Heart left ventricle (tissue), 16 donors: ENCODE results near the gene TCF23. TPM values are rescaled to one million over a fixed set of nuclear protein-coding genes. Genes with fewer than 3 reads are reported as not detected.

Experiments used
- ATAC-seq, 4 donors: fragments of 200-7000 bp; cut with Tn5 transposase; one replicate each; pipeline ENCODE4 v1.9.1; 2020 to 2022; ENCODE audit warnings: moderate library complexity in 4 of 4, mild to moderate bottlenecking in 3 of 4, moderate number of reproducible peaks in 1 of 4
- DNase-seq, 5 donors: peaks; one replicate each; pipeline ENCODE4 v3.0.0-alpha.2; 2020
- H3K27ac ChIP-seq, 12 donors: fragments of 200-600 bp; sonication (generic) in 4 of 12; one replicate each; pipeline versions ENCODE4 v1.5.0 to v1.8.0; 2016 to 2022; ENCODE audit warnings: mild to moderate bottlenecking in 2 of 12
- H3K27me3 ChIP-seq, 9 donors: fragments of 200-600 bp; sonication (generic) in 2 of 9; one replicate each; pipeline versions ENCODE4 v1.5.1 to v1.8.0; 2016 to 2022; ENCODE audit warnings: mild to moderate bottlenecking in 3 of 9
- H3K36me3 ChIP-seq, 9 donors: fragments of 200-600 bp; sonication (generic) in 2 of 9; one replicate each; pipeline versions ENCODE4 v1.5.0 to v1.8.0; 2018 to 2022; ENCODE audit warnings: mild to moderate bottlenecking in 2 of 9
- H3K4me1 ChIP-seq, 12 donors: fragments of 200-600 bp; sonication (generic) in 4 of 12; one replicate each; pipeline versions ENCODE4 v1.5.0 to v1.8.0; 2016 to 2022; ENCODE audit warnings: mild to moderate bottlenecking in 3 of 12
- H3K4me3 ChIP-seq, 12 donors: fragments of 200-600 bp; sonication (generic) in 4 of 12; one replicate each; pipeline versions ENCODE4 v1.5.0 to v1.8.0; 2017 to 2022; ENCODE audit warnings: mild to moderate bottlenecking in 9 of 12, moderate library complexity in 4 of 12
- H3K9me3 ChIP-seq, 12 donors: fragments of 200-600 bp; sonication (generic) in 4 of 12; one replicate each; pipeline versions ENCODE4 v1.5.0 to v1.8.0; 2016 to 2022; ENCODE audit warnings: mild to moderate bottlenecking in 1 of 12
- POLR2A ChIP-seq, 2 donors: fragments of 450-650 bp; IDR thresholded peaks; one replicate each; pipeline ENCODE4 v1.6.1; 2017; ENCODE audit warnings: antibody characterized with exemption in 2 of 2, mild to moderate bottlenecking in 2 of 2, moderate library complexity in 2 of 2
- WGBS, 4 donors: extraction: QIAGEN DNeasy Blood & Tissue Kit in 2 of 4; methylation state at CpG; one replicate each; pipeline versions ENCODE4 v1.1.5 to v1.1.7; 2013 to 2018; 5-methylcytosine and 5-hydroxymethylcytosine counted together
- intact Hi-C, 10 donors: fragments of 100-400 bp; cut with DNase I; formaldehyde crosslinking; loops; one replicate each; pipeline versions ENCODE4 v1.11.1 to v1.14.2; 2022
- polyA plus RNA-seq, 2 donors: library from polyadenylated mRNA; stranded (reverse); fragments of 200-250 nt; gene quantifications; one replicate each; pipeline ENCODE4 v1.2.3, GENCODE V29; 2013
- total RNA-seq, 9 donors: library from RNA; depleted of rRNA in 2 of 9; stranded (reverse); fragments of >200 nt in 2 of 9; fragmentation: NEBNext Ultra II Directional in 3 of 9; extraction: Animal tissue kit (Norgen Biotek cat#: 25700) in 3 of 9; gene quantifications; one replicate each; pipeline versions ENCODE4 v1.1.0 to v1.2.4, GENCODE V29; 2016 to 2023
- TF ChIP-seq, protein P1 (sequence below), 12 donors: fragments of 200-600 bp; sonication (generic) in 4 of 12; IDR thresholded peaks; one replicate each; pipeline versions ENCODE4 v1.5.0 to v1.8.0; 2018 to 2022; ENCODE audit warnings: antibody characterized with exemption in 12 of 12, mild to moderate bottlenecking in 5 of 12
- donor health status: ischemic (EF 13 %, LVEDD 7.1; RV severe dilation, severe dysfunction).
- donor health status: healthy with polysubstance abuse.
- donor health status: DM: no; HTN: yes; CAD: no.
- donor health status: DM: no; HTN: no; CAD: no.
- donor health status: ischemic (EF 25% LVEDD 6.9; RV normal size, moderate dysfunction).
- donor health status: ischemic (EF 25% LVEDD 5.7; RV mildly dilated, moderate dysfunction).
- donor health status: healthy.
- donor health status: DM: yes; HTN: yes; CAD: no.
- donor health status: ischemic (EF 35%, LVEDD 5.7; RV mildly dilated, moderate dysfunction).
- donor health status: nonischemic (EF 11% LVEDD 7.7; RV severe dilation, severe dysfunction).
- donor health status: DM: yes; HTN: yes; CAD: no.
- donor health status: PGD.
- donor health status: ischemic (EF 29% LVEDD 5.4; RV normal size, mild dysfunction).
- donor health status: nonischemic (EF 23%, LVEDD 6.1; RV moderate dilation, normal function).

The TCF23 gene
- total and polyA plus RNA-seq, 11 donors, result 0.04 to 0.85 (median 0.07) TPM; not detected in 6

DNA sequence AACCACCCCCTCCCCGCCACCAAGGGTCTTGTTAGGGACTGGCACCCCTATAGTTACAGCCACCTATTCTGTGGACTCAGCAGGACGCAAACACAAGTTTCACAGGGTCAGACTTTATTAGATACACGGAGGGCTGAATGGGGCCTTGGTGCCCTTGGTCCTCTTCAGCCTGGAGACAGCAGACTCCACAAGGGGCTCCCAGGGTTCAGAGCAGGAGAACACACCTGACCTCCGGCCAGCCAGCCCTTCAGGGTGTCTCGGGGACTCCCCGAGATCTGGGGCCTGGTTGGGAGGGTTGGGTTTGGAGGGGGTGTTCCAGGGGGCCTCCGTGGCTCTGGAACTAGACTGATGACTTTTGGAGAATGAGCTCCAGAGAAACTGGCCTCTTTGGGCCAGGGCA, 12.1 kb upstream of the TCF23 start:
- Histone ChIP-seq H3K9me3 (no peaks in the 10 kb centered on the region), H3K27ac (no peak overlapping the region), H3K4me3 (no peak overlapping the region), H3K27me3 (no peaks in the 10 kb centered on the region), H3K4me1 (peaks cover 7 to 19% (median 11%) of the 10 kb centered on the region in 12 donors), H3K36me3 (peaks cover 0 to 12% (median 9%) of the 10 kb centered on the region in 9 donors)
- TF ChIP-seq POLR2A (IDR thresholded peaks at IDR 0.05), result no peak
- TF ChIP-seq, protein P1, sequence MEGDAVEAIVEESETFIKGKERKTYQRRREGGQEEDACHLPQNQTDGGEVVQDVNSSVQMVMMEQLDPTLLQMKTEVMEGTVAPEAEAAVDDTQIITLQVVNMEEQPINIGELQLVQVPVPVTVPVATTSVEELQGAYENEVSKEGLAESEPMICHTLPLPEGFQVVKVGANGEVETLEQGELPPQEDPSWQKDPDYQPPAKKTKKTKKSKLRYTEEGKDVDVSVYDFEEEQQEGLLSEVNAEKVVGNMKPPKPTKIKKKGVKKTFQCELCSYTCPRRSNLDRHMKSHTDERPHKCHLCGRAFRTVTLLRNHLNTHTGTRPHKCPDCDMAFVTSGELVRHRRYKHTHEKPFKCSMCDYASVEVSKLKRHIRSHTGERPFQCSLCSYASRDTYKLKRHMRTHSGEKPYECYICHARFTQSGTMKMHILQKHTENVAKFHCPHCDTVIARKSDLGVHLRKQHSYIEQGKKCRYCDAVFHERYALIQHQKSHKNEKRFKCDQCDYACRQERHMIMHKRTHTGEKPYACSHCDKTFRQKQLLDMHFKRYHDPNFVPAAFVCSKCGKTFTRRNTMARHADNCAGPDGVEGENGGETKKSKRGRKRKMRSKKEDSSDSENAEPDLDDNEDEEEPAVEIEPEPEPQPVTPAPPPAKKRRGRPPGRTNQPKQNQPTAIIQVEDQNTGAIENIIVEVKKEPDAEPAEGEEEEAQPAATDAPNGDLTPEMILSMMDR (IDR thresholded peaks at IDR 0.05), result no peak
- WGBS, 4 donors, result 90 to 98% (median 93%) methylated on average over 7 of the region's 7 CpGs
- intact Hi-C loops, result loop anchor here in 1 of 10 donors (5.0 kb wide), 1 partner anchor 71 kb away; no protein-coding TSS in a partner anchor
- no peak for DNase-seq
- ATAC-seq, result no peak

DNA sequence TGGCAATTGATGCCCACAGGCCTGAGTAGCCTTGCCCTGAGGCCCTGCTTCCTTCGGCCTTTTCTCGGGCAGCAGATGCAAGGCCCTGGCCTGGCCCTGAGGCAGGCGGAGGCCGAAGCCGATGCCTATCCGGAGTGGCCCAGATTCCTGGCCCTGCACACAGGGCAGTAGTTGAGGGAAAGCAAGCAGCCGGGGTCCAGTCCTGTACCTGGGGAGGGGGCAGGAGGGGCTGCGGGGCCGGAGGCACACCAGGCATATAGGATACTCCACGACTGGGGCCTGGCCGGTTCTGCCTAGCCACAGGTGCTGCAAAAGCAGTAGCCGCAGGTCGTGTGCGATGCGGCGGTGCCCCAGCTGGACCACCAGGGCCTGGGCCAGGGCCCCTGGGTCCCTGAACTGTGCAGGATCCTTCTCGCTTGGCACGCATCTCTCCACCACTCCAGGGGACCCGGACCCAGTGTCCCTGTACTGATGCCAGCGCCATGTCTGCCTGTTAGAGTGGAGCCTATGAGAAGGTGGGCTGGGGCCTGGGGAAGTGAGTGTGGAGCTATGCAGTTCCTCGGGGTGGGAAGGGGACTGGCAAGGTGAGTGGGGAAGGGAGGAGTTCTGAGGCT, 11.4 kb upstream of the TCF23 start:
- DNase-seq (no peak), ATAC-seq (no peak)
- Histone ChIP-seq H3K36me3 (peaks cover 0 to 6% (median 2%) of the 10 kb centered on the region in 9 donors), H3K9me3 (no peaks in the 10 kb centered on the region), H3K27me3 (no peaks in the 10 kb centered on the region), H3K27ac (no peak overlapping the region), H3K4me1 (peaks cover 7 to 18% (median 11%) of the 10 kb centered on the region in 12 donors), H3K4me3 (no peak overlapping the region)
- intact Hi-C loops, result loop anchor here in 1 of 10 donors (5.0 kb wide), 1 partner anchor 70 kb away; no protein-coding TSS in a partner anchor
- WGBS, 4 donors, result 91 to 95% (median 93%) methylated on average over 15 to 21 of the region's 21 CpGs
- TF ChIP-seq, protein P1 (IDR thresholded peaks at IDR 0.05), result no peak
- no peak for TF ChIP-seq POLR2A (IDR thresholded peaks at IDR 0.05)

DNA sequence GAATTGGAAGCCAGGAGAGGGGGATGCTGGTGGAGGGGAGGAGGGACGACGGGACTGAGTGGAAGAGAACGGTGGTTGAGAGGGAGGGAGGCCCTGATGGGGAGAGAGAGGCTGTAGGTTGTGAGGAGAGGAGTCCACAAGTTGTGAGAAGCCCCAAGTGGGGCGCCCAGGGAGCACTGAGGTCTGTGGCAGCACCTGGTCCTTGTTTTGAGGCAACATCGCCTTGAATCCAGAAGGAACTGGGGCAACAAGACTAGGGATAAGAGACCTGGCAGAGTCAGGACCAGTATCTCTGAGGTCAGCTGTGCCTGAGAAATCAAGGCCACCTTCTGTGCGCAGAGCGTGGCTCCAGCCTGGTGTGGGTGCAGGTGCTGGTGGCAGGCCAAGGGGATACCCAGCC, 10.7 kb upstream of the TCF23 start:
- no peak for ATAC-seq
- no peak for DNase-seq
- whole genome bisulfite sequencing, 4 donors, result 79 to 82% (median 81%) methylated on average over 7 of the region's 7 CpGs
- Histone ChIP-seq H3K36me3 (no peaks in the 10 kb centered on the region), H3K4me3 (no peak overlapping the region), H3K27ac (no peak overlapping the region), H3K27me3 (no peaks in the 10 kb centered on the region), H3K9me3 (no peaks in the 10 kb centered on the region), H3K4me1 (peaks cover 4 to 11% (median 7%) of the 10 kb centered on the region in 12 donors)
- intact Hi-C loops, result loop anchor here in 1 of 10 donors (5.0 kb wide), 1 partner anchor 69 kb away; no protein-coding TSS in a partner anchor
- TF ChIP-seq, protein P1 (IDR thresholded peaks at IDR 0.05), result no peak
- TF ChIP-seq POLR2A (IDR thresholded peaks at IDR 0.05), result no peak

DNA sequence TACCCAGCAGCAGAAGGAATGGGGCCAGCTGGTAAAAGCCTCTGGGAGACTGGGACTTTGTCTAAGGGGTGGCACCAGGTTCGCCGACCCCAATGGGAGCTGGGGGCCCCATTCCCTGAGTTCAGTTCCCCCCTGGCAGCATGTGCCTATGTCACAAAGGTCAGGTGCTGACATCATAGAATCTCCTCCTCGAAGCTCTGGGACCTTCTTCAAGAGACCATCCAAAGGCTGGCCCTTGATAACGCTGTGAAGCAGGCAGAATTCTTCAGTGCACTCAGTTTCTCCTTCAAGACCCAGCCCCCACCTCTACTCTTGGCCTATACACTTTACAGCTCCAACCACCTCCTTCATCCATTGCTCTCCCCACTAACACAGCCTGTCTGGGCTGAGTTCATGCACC, 9.5 kb upstream of the TCF23 start, which contains the start of gene PRR30:
PRR30 (minus strand) TSS at position 101 of the 400 bp plus-strand sequence. CDS start 1,081 bp downstream, outside the sequence.
- H3K27ac ChIP-seq, result no peak within 1 kb of the TSS
- intact Hi-C loops, result loop anchor here in 1 of 10 donors (5.0 kb wide), 1 partner anchor 68 kb away; no protein-coding TSS in a partner anchor
- DNase-seq (no peak), ATAC-seq (no peak)
- H3K27me3 ChIP-seq, result no peaks in the 10 kb centered on the region
- H3K36me3 ChIP-seq, result no peaks in the 10 kb centered on the region
- H3K9me3 ChIP-seq, result no peaks in the 10 kb centered on the region
- no peaks in the 10 kb centered on the region for H3K4me1 ChIP-seq
- no peak within 1 kb of the TSS for H3K4me3 ChIP-seq
- TF ChIP-seq, protein P1 (IDR thresholded peaks at IDR 0.05), result no peak
- no peak for TF ChIP-seq POLR2A (IDR thresholded peaks at IDR 0.05)
- 59 to 80% (median 75%) methylated on average over 2 to 4 of the region's 4 CpGs for WGBS, 4 donors
